Measurements from ENCODE around the gene PDP2. TPM values are rescaled to one million over a fixed set of nuclear protein-coding genes. Genes with fewer than 3 reads are reported as not detected.

The PDP2 gene
- total and polyA plus RNA-seq, 9 of the 15 experiments (the other 6 are each of a cell fraction or from before 2014, with no cell fraction given): 2.5 to 24.3 (median 7.2) TPM

DNA sequence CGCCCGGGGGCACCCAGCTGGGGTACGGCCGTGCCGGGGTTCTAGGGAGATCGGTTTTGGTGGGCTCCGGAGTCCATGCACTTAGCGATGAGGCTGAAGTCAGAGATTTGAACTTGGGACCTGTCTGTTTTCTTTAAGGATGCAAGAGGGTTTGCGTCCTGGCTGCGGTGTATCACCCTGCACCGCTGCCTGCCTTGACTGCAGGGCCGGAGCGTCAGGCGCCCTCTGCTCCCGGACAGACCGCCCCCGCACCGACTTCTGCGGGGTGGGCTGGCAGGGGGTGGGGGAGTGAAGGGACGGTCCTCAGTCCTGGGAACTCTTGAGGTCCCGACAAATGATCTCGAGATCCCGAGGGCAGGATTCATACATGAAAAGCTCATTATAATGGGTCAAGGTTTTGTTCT is 701 bp downstream of the PDP2 start:
- H3K9me1 ChIP-seq (ENCODE audit: control insufficient read depth, insufficient read depth, low read length): no peaks in the 10 kb centered on the region
- no peaks in the 10 kb centered on the region for H3K27me3 ChIP-seq (ENCODE audit: control insufficient read depth in 2 of 2, insufficient read depth in 2 of 2, low read length in 2 of 2)
- peak overlapping the region; percentile 72 for H3K4me3 ChIP-seq
- H3K4me1 ChIP-seq (replicated peaks in 1 of 2; ENCODE audit: control insufficient read depth in 2 of 2, insufficient read depth in 2 of 2, low read length in 2 of 2): peaks cover 19 to 38% of the 10 kb centered on the region in 2 experiments
- H4K20me1 ChIP-seq (replicated peaks; ENCODE audit: control insufficient read depth, insufficient read depth, low read length): no peaks in the 10 kb centered on the region; the same call in none of the 2 replicates
- intact Hi-C loops (cut with micrococcal nuclease) (no loop called here), in situ Hi-C loops (cut with MboI) (no loop called here)
- peak overlapping the region; percentile 73 to 93 for H3K9ac ChIP-seq (ENCODE audit: insufficient read depth in 1 of 2, low read depth in 2 of 2, low read length in 2 of 2)
- peaks cover 32% of the 10 kb centered on the region for H3K36me3 ChIP-seq (ENCODE audit: control insufficient read depth, insufficient read depth, low read length)
- ATAC-seq: peak; percentile 39
- no TSS peak for BruUV-seq (replicated peaks)
- peak overlapping the region; percentile 85 for H3K4me2 ChIP-seq (ENCODE audit: insufficient read depth, low read length)
- H2AFZ ChIP-seq (ENCODE audit: low read depth, low read length): peak overlapping the region; percentile 93
- H3K9me3 ChIP-seq (replicated peaks; ENCODE audit: control insufficient read depth, insufficient read depth, low read depth, low read length): no peaks in the 10 kb centered on the region
- ChIA-PET POLR2A (interaction anchor here (0.5 to 2.0 kb wide), 9 partner anchors 10 to 1076 kb away, joined by 3 to 9 read pairs (median 4); partner anchors contain the start of gene DYNC1LI2), CTCF (ENCODE audit: low intra/inter-chr PET ratio) (no interaction called here)
- FAIRE-seq: no peak
- WGBS (ENCODE audit: insufficient coverage, low coverage, missing lambda C conversion rate): 1% methylated on average over 21 of the region's 23 CpGs
- peak overlapping the region; percentile 47; the same call in 2 of the 3 replicates for H3K27ac ChIP-seq (ENCODE audit: extremely low read depth, low read depth, low read length)
- H3K79me2 ChIP-seq (ENCODE audit: control insufficient read depth, insufficient read depth, low read length): peaks cover 20% of the 10 kb centered on the region
- DNase-seq (ENCODE audit: extremely low read depth in 1 of 4, low spot score in 3 of 4): peak in 3 of 4 experiments; percentile 40 to 56 (median 48)
- TF ChIP-seq ZNF75A (CRISPR knock-in tag; IDR thresholded peaks at IDR 0.05) (no peak), EGR1 (conservative IDR thresholded peaks at IDR 0.05) (peak; percentile 78), EP400 (IDR thresholded peaks at IDR 0.05) (peak; percentile 50; the same call in 1 of the 2 replicates), ZKSCAN8 (CRISPR knock-in tag; IDR thresholded peaks at IDR 0.05) (no peak), BCOR (IDR thresholded peaks at IDR 0.05) (no peak), MTA1 (IDR thresholded peaks at IDR 0.05; ENCODE audit: borderline replicate concordance) (no peak), ZNF766 (CRISPR knock-in tag; conservative IDR thresholded peaks at IDR 0.05) (no peak), ZKSCAN1 (IDR thresholded peaks at IDR 0.05; ENCODE audit: low read depth, low read length) (no peak), CXXC5 (CRISPR knock-in tag; IDR thresholded peaks at IDR 0.05) (no peak), YY1 (IDR thresholded peaks at IDR 0.05; ENCODE audit: borderline replicate concordance in 1 of 3, control insufficient read depth in 1 of 3, extremely low read depth in 1 of 3, insufficient read depth in 3 of 3, insufficient read length in 1 of 3, insufficient replicate concordance in 2 of 3, low read depth in 1 of 3, low read length in 2 of 3) (no peak)
- TF ChIP-seq, protein P1, sequence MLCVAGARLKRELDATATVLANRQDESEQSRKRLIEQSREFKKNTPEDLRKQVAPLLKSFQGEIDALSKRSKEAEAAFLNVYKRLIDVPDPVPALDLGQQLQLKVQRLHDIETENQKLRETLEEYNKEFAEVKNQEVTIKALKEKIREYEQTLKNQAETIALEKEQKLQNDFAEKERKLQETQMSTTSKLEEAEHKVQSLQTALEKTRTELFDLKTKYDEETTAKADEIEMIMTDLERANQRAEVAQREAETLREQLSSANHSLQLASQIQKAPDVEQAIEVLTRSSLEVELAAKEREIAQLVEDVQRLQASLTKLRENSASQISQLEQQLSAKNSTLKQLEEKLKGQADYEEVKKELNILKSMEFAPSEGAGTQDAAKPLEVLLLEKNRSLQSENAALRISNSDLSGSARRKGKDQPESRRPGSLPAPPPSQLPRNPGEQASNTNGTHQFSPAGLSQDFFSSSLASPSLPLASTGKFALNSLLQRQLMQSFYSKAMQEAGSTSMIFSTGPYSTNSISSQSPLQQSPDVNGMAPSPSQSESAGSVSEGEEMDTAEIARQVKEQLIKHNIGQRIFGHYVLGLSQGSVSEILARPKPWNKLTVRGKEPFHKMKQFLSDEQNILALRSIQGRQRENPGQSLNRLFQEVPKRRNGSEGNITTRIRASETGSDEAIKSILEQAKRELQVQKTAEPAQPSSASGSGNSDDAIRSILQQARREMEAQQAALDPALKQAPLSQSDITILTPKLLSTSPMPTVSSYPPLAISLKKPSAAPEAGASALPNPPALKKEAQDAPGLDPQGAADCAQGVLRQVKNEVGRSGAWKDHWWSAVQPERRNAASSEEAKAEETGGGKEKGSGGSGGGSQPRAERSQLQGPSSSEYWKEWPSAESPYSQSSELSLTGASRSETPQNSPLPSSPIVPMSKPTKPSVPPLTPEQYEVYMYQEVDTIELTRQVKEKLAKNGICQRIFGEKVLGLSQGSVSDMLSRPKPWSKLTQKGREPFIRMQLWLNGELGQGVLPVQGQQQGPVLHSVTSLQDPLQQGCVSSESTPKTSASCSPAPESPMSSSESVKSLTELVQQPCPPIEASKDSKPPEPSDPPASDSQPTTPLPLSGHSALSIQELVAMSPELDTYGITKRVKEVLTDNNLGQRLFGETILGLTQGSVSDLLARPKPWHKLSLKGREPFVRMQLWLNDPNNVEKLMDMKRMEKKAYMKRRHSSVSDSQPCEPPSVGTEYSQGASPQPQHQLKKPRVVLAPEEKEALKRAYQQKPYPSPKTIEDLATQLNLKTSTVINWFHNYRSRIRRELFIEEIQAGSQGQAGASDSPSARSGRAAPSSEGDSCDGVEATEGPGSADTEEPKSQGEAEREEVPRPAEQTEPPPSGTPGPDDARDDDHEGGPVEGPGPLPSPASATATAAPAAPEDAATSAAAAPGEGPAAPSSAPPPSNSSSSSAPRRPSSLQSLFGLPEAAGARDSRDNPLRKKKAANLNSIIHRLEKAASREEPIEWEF (CRISPR knock-in tag; IDR thresholded peaks at IDR 0.05): no peak
- TF ChIP-seq, protein P2, sequence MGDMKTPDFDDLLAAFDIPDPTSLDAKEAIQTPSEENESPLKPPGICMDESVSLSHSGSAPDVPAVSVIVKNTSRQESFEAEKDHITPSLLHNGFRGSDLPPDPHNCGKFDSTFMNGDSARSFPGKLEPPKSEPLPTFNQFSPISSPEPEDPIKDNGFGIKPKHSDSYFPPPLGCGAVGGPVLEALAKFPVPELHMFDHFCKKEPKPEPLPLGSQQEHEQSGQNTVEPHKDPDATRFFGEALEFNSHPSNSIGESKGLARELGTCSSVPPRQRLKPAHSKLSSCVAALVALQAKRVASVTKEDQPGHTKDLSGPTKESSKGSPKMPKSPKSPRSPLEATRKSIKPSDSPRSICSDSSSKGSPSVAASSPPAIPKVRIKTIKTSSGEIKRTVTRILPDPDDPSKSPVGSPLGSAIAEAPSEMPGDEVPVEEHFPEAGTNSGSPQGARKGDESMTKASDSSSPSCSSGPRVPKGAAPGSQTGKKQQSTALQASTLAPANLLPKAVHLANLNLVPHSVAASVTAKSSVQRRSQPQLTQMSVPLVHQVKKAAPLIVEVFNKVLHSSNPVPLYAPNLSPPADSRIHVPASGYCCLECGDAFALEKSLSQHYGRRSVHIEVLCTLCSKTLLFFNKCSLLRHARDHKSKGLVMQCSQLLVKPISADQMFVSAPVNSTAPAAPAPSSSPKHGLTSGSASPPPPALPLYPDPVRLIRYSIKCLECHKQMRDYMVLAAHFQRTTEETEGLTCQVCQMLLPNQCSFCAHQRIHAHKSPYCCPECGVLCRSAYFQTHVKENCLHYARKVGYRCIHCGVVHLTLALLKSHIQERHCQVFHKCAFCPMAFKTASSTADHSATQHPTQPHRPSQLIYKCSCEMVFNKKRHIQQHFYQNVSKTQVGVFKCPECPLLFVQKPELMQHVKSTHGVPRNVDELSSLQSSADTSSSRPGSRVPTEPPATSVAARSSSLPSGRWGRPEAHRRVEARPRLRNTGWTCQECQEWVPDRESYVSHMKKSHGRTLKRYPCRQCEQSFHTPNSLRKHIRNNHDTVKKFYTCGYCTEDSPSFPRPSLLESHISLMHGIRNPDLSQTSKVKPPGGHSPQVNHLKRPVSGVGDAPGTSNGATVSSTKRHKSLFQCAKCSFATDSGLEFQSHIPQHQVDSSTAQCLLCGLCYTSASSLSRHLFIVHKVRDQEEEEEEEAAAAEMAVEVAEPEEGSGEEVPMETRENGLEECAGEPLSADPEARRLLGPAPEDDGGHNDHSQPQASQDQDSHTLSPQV (IDR thresholded peaks at IDR 0.05): no peak

Data from K562 (cell line).